ENCODE measurements around the gene RSPO4. TPM values are rescaled to one million over a fixed set of nuclear protein-coding genes. Genes with fewer than 3 reads are reported as not detected.

Gene RSPO4
- total and polyA plus RNA-seq, 2 experiments from 2014 or later, result 2.8 to 4.5 TPM

DNA sequence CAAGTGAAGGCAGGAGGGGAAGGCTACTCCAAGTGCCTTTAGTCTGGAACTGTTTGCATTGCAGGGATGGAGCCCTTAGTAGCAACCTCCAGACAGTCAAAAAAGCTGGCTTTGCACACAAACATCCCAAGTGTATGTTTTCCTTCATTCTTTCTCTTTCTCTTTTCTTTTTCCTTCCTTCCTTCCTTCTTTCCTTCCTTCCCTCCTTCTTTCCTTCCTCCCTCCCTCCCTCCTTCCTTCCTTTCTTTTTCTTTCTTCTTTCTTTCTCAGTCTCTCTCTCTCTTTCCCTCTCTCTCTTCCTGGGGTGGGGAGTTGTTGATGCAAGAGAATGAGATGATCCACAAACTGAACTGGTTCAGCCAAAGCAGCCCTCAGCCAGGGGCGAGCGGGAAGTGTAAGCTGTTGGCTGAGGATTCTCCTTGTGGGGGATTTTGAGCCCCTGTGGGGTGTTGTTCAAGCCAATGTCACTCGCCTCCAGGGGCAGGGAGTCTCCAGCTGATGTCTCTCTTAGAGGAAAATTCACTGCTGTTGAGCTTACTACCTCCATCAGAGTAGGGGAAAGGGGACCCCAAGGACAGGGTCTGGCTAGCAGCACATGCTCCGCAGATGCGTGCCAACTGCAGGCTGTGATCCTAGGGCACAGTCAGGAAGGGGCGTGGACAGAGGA, 11.7 kb downstream of the RSPO4 start (continued):
- TF ChIP-seq ZNF462 (CRISPR knock-in tag; IDR thresholded peaks at IDR 0.05), result no peak
- TF ChIP-seq STAT1 (IDR thresholded peaks at IDR 0.05; ENCODE audit: unreplicated experiment), result no peak

DNA sequence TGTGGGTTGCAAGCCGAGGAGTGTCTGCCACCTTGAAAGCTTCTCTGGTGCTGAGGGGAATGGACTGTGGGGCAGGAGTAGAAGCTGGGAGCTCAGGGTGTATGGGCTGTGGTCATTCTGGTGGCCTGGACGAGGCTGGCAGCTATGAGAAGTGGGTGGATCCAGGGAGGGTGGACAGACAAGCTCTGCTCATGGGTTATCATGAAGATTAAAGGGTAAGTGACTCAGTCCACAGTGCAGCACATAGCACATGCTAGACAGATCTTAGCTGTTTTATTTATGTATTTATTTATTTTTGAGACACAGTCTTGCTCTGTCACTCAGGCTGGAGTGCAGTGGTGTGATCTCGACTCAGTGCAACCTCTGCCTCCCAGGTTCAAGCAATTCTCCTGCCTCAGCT, 13.8 kb downstream of the RSPO4 start:
- no peaks in the 10 kb centered on the region for H3F3A ChIP-seq (replicated peaks; ENCODE audit: low read depth)
- no peaks in the 10 kb centered on the region; the same call in 1 of the 2 replicates for H4K20me1 ChIP-seq (replicated peaks; ENCODE audit: insufficient read depth)
- no peak overlapping the region for H3K4me2 ChIP-seq
- no peaks in the 10 kb centered on the region for H3K79me2 ChIP-seq (replicated peaks; ENCODE audit: insufficient read depth)
- no peaks in the 10 kb centered on the region for H3K9me2 ChIP-seq (ENCODE audit: insufficient read depth)
- no peak overlapping the region for H3K4me3 ChIP-seq
- no peaks in the 10 kb centered on the region for H3K36me3 ChIP-seq (ENCODE audit: insufficient read depth)
- Mint-ChIP-seq H3K36me3 (ENCODE audit: low read depth) (no peaks in the 10 kb centered on the region), H3K27me3 (ENCODE audit: insufficient read depth, low read depth, poor library complexity) (peaks cover 18% of the 10 kb centered on the region), H3K4me1 (peaks cover 9% of the 10 kb centered on the region), H3K4me3 (no peak overlapping the region), H3K27ac (peak overlapping the region; percentile 46; the same call in 1 of the 2 replicates), H3K9me3 (no peaks in the 10 kb centered on the region)
- no peaks in the 10 kb centered on the region for H3K4me1 ChIP-seq (ENCODE audit: insufficient read depth)
- H3K27me3 ChIP-seq (ENCODE audit: insufficient read depth), result no peaks in the 10 kb centered on the region
- no peak overlapping the region for H3K27ac ChIP-seq (ENCODE audit: low read depth)
- ATAC-seq, result no peak
- H2AFZ ChIP-seq, result no peak overlapping the region
- DNase-seq (ENCODE audit: low spot score), result no peak
- TF ChIP-seq POLR2AphosphoS5 (IDR thresholded peaks at IDR 0.05; ENCODE audit: low read depth), result no peak
- TF ChIP-seq NANOG (IDR thresholded peaks at IDR 0.05; ENCODE audit: borderline replicate concordance), result no peak
- no peak for TF ChIP-seq CREB1 (CRISPR knock-in tag; IDR thresholded peaks at IDR 0.05; ENCODE audit: low read depth)
- no peak for TF ChIP-seq JUNB (IDR thresholded peaks at IDR 0.05; ENCODE audit: unreplicated experiment)
- no peak for TF ChIP-seq ZNF462 (CRISPR knock-in tag; IDR thresholded peaks at IDR 0.05)
- TF ChIP-seq ETS1 (IDR thresholded peaks at IDR 0.05), result no peak
- no peak for TF ChIP-seq STAT1 (IDR thresholded peaks at IDR 0.05; ENCODE audit: unreplicated experiment)
- no peak for TF ChIP-seq EZH2phosphoT487 (IDR thresholded peaks at IDR 0.05; ENCODE audit: unreplicated experiment)

Measured in GM23338 (cell line).